ENCODE measurements around the gene DYNC1H1. TPM values are rescaled to one million over a fixed set of nuclear protein-coding genes. Genes with fewer than 3 reads are reported as not detected.

The DYNC1H1 gene
- total RNA-seq, 1 experiment from 2014 or later = 361 TPM

DNA sequence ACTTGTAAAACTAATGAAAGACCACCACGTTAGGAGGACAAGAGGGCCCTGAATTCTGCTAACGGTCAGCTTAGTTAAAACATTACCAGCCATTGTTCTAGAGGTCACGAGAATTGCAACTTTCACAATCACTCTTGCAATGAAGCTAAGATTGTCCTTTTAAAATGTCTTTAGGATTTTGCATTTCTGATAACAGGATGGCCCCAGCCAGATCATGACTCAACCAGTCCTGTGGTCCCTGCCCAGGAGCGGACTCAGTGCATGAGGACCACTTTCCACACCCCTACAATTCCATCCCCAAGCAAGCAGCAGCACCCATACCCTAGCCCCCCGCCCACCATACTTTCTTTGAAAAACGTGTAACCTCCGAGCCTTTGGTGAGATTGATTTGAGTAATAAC lies 93.8 kb downstream of the DYNC1H1 start (continued):
- TF ChIP-seq CTCF (IDR thresholded peaks at IDR 0.05 in 2 of 3, conservative IDR thresholded peaks at IDR 0.05 in 1 of 3; ENCODE audit: borderline replicate concordance in 1 of 3, insufficient read depth in 1 of 3, low read depth in 2 of 3, low read length in 2 of 3) (no peak), YY1 (IDR thresholded peaks at IDR 0.05; ENCODE audit: extremely low read depth, insufficient replicate concordance, low read depth, low read length) (no peak), TCF7L2 (IDR thresholded peaks at IDR 0.05; ENCODE audit: borderline replicate concordance, extremely low read depth, insufficient read depth, insufficient read length) (no peak), POLR2AphosphoS5 (IDR thresholded peaks at IDR 0.05; ENCODE audit: low read depth, low read length) (no peak)

DNA sequence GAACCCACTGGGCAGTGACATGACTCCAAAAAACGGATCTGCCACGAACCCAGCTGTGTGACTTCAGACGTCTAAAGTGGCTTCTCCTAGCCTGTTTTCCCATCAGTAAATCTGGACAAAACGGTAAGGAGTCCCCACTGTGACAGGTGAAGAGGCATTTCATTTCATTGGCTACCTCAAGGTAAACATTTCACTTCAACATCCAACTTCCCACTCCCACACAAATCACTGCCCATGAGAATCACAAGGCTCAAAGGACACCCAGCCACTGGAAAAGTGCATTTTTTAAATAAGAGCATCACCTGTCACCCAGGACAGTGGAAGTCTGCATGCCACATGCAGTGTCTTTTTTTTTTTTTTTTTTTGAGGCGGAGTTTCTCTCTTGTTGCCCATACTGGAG lies 94.6 kb downstream of the DYNC1H1 start:
- ChIA-PET CTCF (no interaction called here), RAD21 (ENCODE audit: low non-redundant PET in 1 of 2, low total read pairs in 2 of 2, uncharacterized antibody in 2 of 2, unreplicated experiment in 2 of 2) (interaction anchor here (0.6 to 0.7 kb wide), 3 partner anchors 18 to 340 kb away, joined by 3 read pairs; no protein-coding TSS in a partner anchor), POLR2A (no interaction called here)
- H3K27ac ChIP-seq (ENCODE audit: low read depth, low read length) = no peak overlapping the region
- no peaks in the 10 kb centered on the region for H3K79me2 ChIP-seq (ENCODE audit: insufficient read depth, low read length)
- no peak overlapping the region for H2AFZ ChIP-seq (ENCODE audit: low read depth, low read length, poor library complexity, severe bottlenecking)
- DNase-seq (ENCODE audit: low read depth, low spot score) = no peak
- intact Hi-C loops (cut with micrococcal nuclease) = no loop called here
- H3K36me3 ChIP-seq (ENCODE audit: control insufficient read depth in 1 of 2, insufficient read depth in 2 of 2, low read length in 2 of 2) = no peaks in the 10 kb centered on the region
- no peak overlapping the region for H3K4me2 ChIP-seq (ENCODE audit: low read length)
- H4K20me1 ChIP-seq (ENCODE audit: insufficient read depth) = no peaks in the 10 kb centered on the region
- no peak overlapping the region for H3K9ac ChIP-seq (ENCODE audit: low read length)
- H3K4me1 ChIP-seq (ENCODE audit: control insufficient read depth in 1 of 2, insufficient read depth in 2 of 2, low read length in 2 of 2) = peaks cover 10 to 15% of the 10 kb centered on the region in 2 experiments
- H3K9me3 ChIP-seq (ENCODE audit: control insufficient read depth in 1 of 2, insufficient read depth in 1 of 2, low read depth in 1 of 2, low read length in 2 of 2) = no peaks in the 10 kb centered on the region
- no peak for ATAC-seq
- H3K27me3 ChIP-seq (ENCODE audit: insufficient read depth, low read length) = no peaks in the 10 kb centered on the region
- no peaks in the 10 kb centered on the region for H3K9me2 ChIP-seq (ENCODE audit: insufficient read depth)
- TF ChIP-seq SP1 (IDR thresholded peaks at IDR 0.05; ENCODE audit: low read depth) = no peak
- TF ChIP-seq ATF3 (IDR thresholded peaks at IDR 0.05) = no peak
- no peak for TF ChIP-seq ZNF274 (IDR thresholded peaks at IDR 0.05; ENCODE audit: low read depth, low read length)
- TF ChIP-seq FOSL1 (IDR thresholded peaks at IDR 0.05; ENCODE audit: low read depth) = no peak
- TF ChIP-seq YY1 (IDR thresholded peaks at IDR 0.05; ENCODE audit: extremely low read depth, insufficient replicate concordance, low read depth, low read length) = no peak
- TF ChIP-seq EZH2phosphoT487 (IDR thresholded peaks at IDR 0.05; ENCODE audit: borderline replicate concordance) = no peak
- no peak for TF ChIP-seq ELF1 (IDR thresholded peaks at IDR 0.05; ENCODE audit: borderline replicate concordance, low read depth)
- no peak for TF ChIP-seq MAX (IDR thresholded peaks at IDR 0.05)
- TF ChIP-seq EGR1 (IDR thresholded peaks at IDR 0.05; ENCODE audit: low read depth) = no peak
- no peak overlapping the region for H3K4me3 ChIP-seq (replicated peaks in 1 of 2; ENCODE audit: low read depth in 1 of 2, low read length in 2 of 2)
- BruUV-seq (replicated peaks) = no TSS peak

All from HCT116 (cell line).